Sigmoid colon (tissue), 7 donors: ENCODE data around the gene CEP63. TPM values are rescaled to one million over a fixed set of nuclear protein-coding genes. Genes with fewer than 3 reads are reported as not detected.

Experiments used
- DNase-seq: peaks from one replicate; pipeline ENCODE4 v3.0.0-alpha.2; 2019
- H3K27ac ChIP-seq, 4 donors: fragments of 200-600 bp; sonication (generic); one replicate each; pipeline ENCODE4 v1.5.1; 2016 to 2019; ENCODE audit warnings: mild to moderate bottlenecking in 1 of 4
- H3K27me3 ChIP-seq, 3 donors: fragments of 200-600 bp; sonication (generic); one replicate each; pipeline ENCODE4 v1.5.1; 2019; ENCODE audit warnings: mild to moderate bottlenecking in 1 of 3
- H3K36me3 ChIP-seq, 4 donors: fragments of 200-600 bp; sonication (generic); one replicate each; pipeline ENCODE4 v1.5.1; 2016 to 2019
- H3K4me1 ChIP-seq, 4 donors: fragments of 200-600 bp; sonication (generic); one replicate each; pipeline ENCODE4 v1.5.1; 2017 to 2019
- H3K4me3 ChIP-seq, 4 donors: fragments of 200-600 bp; sonication (generic); one replicate each; pipeline ENCODE4 v1.5.1; 2017 to 2019; ENCODE audit warnings: mild to moderate bottlenecking in 2 of 4, moderate library complexity in 1 of 4
- H3K9me3 ChIP-seq, 4 donors: fragments of 200-600 bp in 3 of 4; sonication (generic) in 3 of 4; one replicate each; pipeline versions ENCODE4 v1.5.1 to v1.6.1; 2013 to 2019
- EP300 ChIP-seq, 4 donors: sonication (generic); formaldehyde crosslinking; IDR thresholded peaks; one replicate each; pipeline ENCODE4 v1.6.1; 2017; ENCODE audit warnings: antibody characterized with exemption in 4 of 4
- POLR2A ChIP-seq, 2 donors: fragments of 450-650 bp; IDR thresholded peaks; one replicate each; pipeline ENCODE4 v1.6.1; 2016; ENCODE audit warnings: antibody characterized with exemption in 2 of 2, mild to moderate bottlenecking in 2 of 2, moderate library complexity in 2 of 2
- POLR2AphosphoS5 ChIP-seq, 4 donors: sonication (generic); formaldehyde crosslinking; IDR thresholded peaks; one replicate each; pipeline ENCODE4 v1.6.1; 2017; ENCODE audit warnings: antibody characterized with exemption in 4 of 4
- WGBS, 2 donors: extraction: QIAGEN DNeasy Blood & Tissue Kit; methylation state at CpG; one replicate each; pipeline ENCODE4 v1.1.7; 2013; 5-methylcytosine and 5-hydroxymethylcytosine counted together
- intact Hi-C: fragments of 100-400 bp; cut with DNase I; formaldehyde crosslinking; loops from one replicate; pipeline ENCODE4 v1.15.1; 2023
- polyA plus RNA-seq, 3 donors: library from polyadenylated mRNA; stranded (reverse); fragments of 200-250 nt; gene quantifications; one replicate each; pipeline ENCODE4 v1.2.3, GENCODE V29; 2013
- total RNA-seq, 4 donors: library from RNA; depleted of rRNA; stranded (reverse); fragments of >200 nt; gene quantifications; one replicate each; pipeline ENCODE4 v1.1.0, GENCODE V29; 2016
- TF ChIP-seq, protein P1 (sequence below), 4 experiments: fragments of 450-650 bp in 3 of 4; fragments of 200-600 bp in 1 of 4; IDR thresholded peaks; one replicate each; pipeline ENCODE4 v1.5.1; 2016 to 2019; ENCODE audit warnings: antibody characterized with exemption in 4 of 4, mild to moderate bottlenecking in 3 of 4, moderate library complexity in 2 of 4
- donor health status: healthy with polysubstance abuse.
- donor health status: Bipolar disorder and iron deficiency.
- donor health status: healthy.

Gene CEP63
- total and polyA plus RNA-seq, 7 donors: 16.6 to 33.5 (median 22.5) TPM

DNA sequence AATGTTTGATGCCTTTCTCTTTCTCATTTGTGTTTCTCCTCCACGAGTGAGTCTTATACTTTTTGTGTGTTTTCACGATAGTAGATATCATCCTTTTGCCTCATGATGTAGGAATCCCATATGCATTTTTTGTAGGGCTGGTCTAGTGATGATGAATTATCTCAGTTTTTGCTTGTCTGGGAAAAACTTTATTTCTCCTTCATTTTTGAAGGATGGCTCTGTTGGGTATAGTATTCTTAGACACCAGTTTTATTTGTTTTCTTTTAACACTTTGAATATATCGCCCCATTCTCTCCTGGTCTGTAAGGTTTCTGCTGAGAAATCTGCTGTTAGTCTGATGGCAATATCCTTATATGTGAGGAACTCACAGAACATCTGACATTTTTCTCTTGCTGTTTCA is 18.3 kb downstream of the CEP63 start:
- WGBS, 2 donors: 65 to 87% methylated on average over 3 of the region's 3 CpGs
- H3K9me3 ChIP-seq: peaks cover 0 to 6% (median 0%) of the 10 kb centered on the region in 4 donors
- no peak overlapping the region for H3K27ac ChIP-seq
- H3K36me3 ChIP-seq: peaks cover 0 to 18% (median 0%) of the 10 kb centered on the region in 4 donors
- TF ChIP-seq, protein P1, sequence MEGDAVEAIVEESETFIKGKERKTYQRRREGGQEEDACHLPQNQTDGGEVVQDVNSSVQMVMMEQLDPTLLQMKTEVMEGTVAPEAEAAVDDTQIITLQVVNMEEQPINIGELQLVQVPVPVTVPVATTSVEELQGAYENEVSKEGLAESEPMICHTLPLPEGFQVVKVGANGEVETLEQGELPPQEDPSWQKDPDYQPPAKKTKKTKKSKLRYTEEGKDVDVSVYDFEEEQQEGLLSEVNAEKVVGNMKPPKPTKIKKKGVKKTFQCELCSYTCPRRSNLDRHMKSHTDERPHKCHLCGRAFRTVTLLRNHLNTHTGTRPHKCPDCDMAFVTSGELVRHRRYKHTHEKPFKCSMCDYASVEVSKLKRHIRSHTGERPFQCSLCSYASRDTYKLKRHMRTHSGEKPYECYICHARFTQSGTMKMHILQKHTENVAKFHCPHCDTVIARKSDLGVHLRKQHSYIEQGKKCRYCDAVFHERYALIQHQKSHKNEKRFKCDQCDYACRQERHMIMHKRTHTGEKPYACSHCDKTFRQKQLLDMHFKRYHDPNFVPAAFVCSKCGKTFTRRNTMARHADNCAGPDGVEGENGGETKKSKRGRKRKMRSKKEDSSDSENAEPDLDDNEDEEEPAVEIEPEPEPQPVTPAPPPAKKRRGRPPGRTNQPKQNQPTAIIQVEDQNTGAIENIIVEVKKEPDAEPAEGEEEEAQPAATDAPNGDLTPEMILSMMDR (IDR thresholded peaks at IDR 0.05): no peak
- TF ChIP-seq POLR2A (IDR thresholded peaks at IDR 0.05) (no peak), POLR2AphosphoS5 (IDR thresholded peaks at IDR 0.05) (no peak), EP300 (IDR thresholded peaks at IDR 0.05) (no peak)
- intact Hi-C loops: no loop called here
- H3K27me3 ChIP-seq: no peaks in the 10 kb centered on the region
- no peak for DNase-seq
- H3K4me3 ChIP-seq: no peak overlapping the region
- H3K4me1 ChIP-seq: peaks cover 0 to 3% (median 0%) of the 10 kb centered on the region in 4 donors

DNA sequence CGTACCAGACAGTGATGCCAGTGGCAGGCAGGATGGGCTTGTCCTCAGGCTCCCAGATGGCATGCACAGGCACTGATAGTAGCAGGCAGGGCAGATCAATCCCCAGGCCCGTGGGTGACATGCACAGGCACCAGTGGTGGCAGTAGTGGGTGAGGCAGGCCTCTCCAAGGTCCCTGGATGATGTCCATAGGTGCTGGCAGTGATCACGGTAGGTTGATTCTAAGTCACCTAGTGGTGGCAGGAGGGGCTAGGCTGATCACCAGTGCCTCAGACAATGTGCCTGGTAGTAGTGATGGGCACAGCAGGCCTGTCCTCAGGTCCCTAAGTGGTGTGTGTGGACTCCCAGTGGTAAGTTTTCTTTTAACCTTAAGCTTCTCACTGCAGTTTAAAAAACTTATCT is 19.6 kb downstream of the CEP63 start:
- peaks cover 0 to 3% (median 0%) of the 10 kb centered on the region in 4 donors for H3K4me1 ChIP-seq
- peaks cover 0 to 6% (median 0%) of the 10 kb centered on the region in 4 donors for H3K9me3 ChIP-seq
- no peak for DNase-seq
- 65 to 81% methylated on average over 3 of the region's 3 CpGs for WGBS, 2 donors
- H3K27ac ChIP-seq: no peak overlapping the region
- TF ChIP-seq POLR2AphosphoS5 (IDR thresholded peaks at IDR 0.05): no peak
- TF ChIP-seq, protein P1 (IDR thresholded peaks at IDR 0.05): no peak
- TF ChIP-seq POLR2A (IDR thresholded peaks at IDR 0.05): no peak
- TF ChIP-seq EP300 (IDR thresholded peaks at IDR 0.05): no peak
- intact Hi-C loops: no loop called here
- H3K27me3 ChIP-seq: no peaks in the 10 kb centered on the region
- no peak overlapping the region for H3K4me3 ChIP-seq
- H3K36me3 ChIP-seq: peaks cover 0 to 24% (median 0%) of the 10 kb centered on the region in 4 donors

DNA sequence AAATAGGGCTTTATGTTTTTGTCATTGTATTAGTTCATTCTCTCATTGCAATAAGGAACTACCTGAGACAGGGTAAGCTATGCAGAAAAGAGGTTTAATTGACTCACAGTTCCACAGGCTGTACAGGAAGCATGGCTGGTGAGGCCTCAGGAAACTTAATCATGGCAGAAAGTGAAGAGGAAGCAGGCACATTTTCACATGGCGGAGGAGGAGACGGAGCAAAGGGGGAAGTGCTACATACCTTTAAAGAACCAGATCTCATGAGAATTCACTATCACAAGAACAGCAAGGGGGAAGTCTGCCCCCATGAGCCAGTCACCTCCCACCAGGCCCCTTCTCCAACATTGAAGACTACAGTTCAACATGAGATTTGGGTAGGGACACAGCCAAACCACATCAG is 25.6 kb downstream of the CEP63 start:
- H3K4me1 ChIP-seq: peaks cover 0 to 3% (median 0%) of the 10 kb centered on the region in 4 donors
- H3K9me3 ChIP-seq: no peaks in the 10 kb centered on the region
- H3K4me3 ChIP-seq: no peak overlapping the region
- no peak for TF ChIP-seq POLR2A (IDR thresholded peaks at IDR 0.05)
- no peak for TF ChIP-seq EP300 (IDR thresholded peaks at IDR 0.05)
- TF ChIP-seq, protein P1 (IDR thresholded peaks at IDR 0.05): no peak
- no peak for TF ChIP-seq POLR2AphosphoS5 (IDR thresholded peaks at IDR 0.05)
- 87 to 93% methylated on average over 2 of the region's 2 CpGs for WGBS, 2 donors
- no peak overlapping the region for H3K27ac ChIP-seq
- DNase-seq: no peak
- intact Hi-C loops: no loop called here
- peaks cover 0 to 38% (median 0%) of the 10 kb centered on the region in 4 donors for H3K36me3 ChIP-seq
- no peaks in the 10 kb centered on the region for H3K27me3 ChIP-seq

- TF ChIP-seq, protein P1 (IDR thresholded peaks at IDR 0.05): no peak
- Histone ChIP-seq H3K27ac (no peak overlapping the region), H3K9me3 (no peaks in the 10 kb centered on the region), H3K36me3 (peaks cover 0 to under 1% (median 0%) of the 10 kb centered on the region in 4 donors), H3K4me1 (no peaks in the 10 kb centered on the region), H3K27me3 (no peaks in the 10 kb centered on the region), H3K4me3 (no peak overlapping the region)
- intact Hi-C loops: no loop called here
- 81 to 85% methylated on average over 3 of the region's 3 CpGs for WGBS, 2 donors
- no peak for DNase-seq
Observed at GRCh38 chr3:134516905-134517304, 31.0 kb downstream of the CEP63 start.

GRCh38 chr3:134517791-134518190 is 31.9 kb downstream of the CEP63 start:
- no peak for DNase-seq
- Histone ChIP-seq H3K9me3 (peaks cover 0 to 4% (median 4%) of the 10 kb centered on the region in 4 donors), H3K4me1 (no peaks in the 10 kb centered on the region), H3K27me3 (no peaks in the 10 kb centered on the region), H3K27ac (no peak overlapping the region), H3K4me3 (no peak overlapping the region), H3K36me3 (no peaks in the 10 kb centered on the region)
- TF ChIP-seq, protein P1 (IDR thresholded peaks at IDR 0.05): no peak
- intact Hi-C loops: no loop called here
